LNCaP clone FGC (cell line): ENCODE data around the gene OTOG.

Experiments used
- DNase-seq: peaks from one replicate; pipeline ENCODE4 v3.0.0-alpha.2; 2011; ENCODE audit warnings: low read depth
- H3K4me3 ChIP-seq: 2 replicates; pipeline ENCODE4 v1.5.1; 2011; ENCODE audit warnings: mild to moderate bottlenecking, low read depth, low read length, control low read depth
- CTCF ChIP-seq: IDR thresholded peaks from 2 replicates; pipeline ENCODE4 v1.5.1; 2012; ENCODE audit warnings: mild to moderate bottlenecking; ENCODE audit not compliant: control insufficient read depth, insufficient read depth; ENCODE audit errors: extremely low read depth

Gene OTOG

GRCh38 chr11:17646451-17647145, 99.5 kb downstream of the OTOG start:
- no peak for TF ChIP-seq CTCF
- DNase-seq: no peak
- H3K4me3 ChIP-seq: no peak overlapping the region

- no peak for TF ChIP-seq CTCF
- DNase-seq: no peak
- no peak overlapping the region for H3K4me3 ChIP-seq
These were observed 101.5 kb downstream of the OTOG start for GRCh38 chr11:17648528-17648927.

GRCh38 chr11:17649261-17649660, 102.2 kb downstream of the OTOG start:
- H3K4me3 ChIP-seq: no peak overlapping the region
- no peak for DNase-seq
- TF ChIP-seq CTCF: no peak

GRCh38 chr11:17649696-17650095, 102.6 kb downstream of the OTOG start:
- H3K4me3 ChIP-seq: no peak overlapping the region
- DNase-seq: no peak
- TF ChIP-seq CTCF: no peak

GRCh38 chr11:17650127-17650911, 103.3 kb downstream of the OTOG start:
- DNase-seq: no peak
- no peak overlapping the region for H3K4me3 ChIP-seq
- no peak for TF ChIP-seq CTCF

- H3K4me3 ChIP-seq: no peak overlapping the region
- no peak for TF ChIP-seq CTCF
- no peak for DNase-seq
These were observed 104.0 kb downstream of the OTOG start for GRCh38 chr11:17651061-17651460.
